Measurements from ENCODE around the gene SLCO4A1.

DNA sequence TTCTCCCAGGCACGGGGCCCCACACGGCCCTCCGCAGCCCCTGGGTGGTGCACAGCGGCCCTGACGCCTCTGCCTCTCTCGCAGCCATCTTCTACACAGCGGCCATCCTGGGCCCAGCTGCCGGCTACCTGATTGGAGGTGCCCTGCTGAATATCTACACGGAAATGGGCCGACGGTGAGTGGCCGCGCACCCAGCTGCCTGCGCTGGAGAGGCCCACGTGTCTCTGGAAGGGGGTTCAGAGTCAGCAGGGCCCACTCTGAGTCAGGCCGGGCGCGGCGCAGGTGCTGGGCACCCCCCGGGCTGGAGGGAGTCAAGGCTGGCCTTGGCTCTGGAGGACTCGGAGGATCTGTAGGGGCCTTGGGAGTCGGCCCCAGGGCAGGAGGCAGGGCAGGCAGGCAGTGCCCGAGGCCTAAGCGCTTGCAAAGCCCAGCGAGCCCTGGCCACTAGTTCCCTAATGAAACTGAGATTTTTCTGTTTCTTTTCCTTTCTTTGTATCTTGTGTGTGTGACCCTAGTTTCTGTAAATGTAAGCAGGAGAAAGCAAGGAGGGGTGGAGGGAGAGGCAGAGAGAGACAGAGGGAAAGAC is 16.4 kb downstream of the SLCO4A1 start:
- TF ChIP-seq, protein P1, sequence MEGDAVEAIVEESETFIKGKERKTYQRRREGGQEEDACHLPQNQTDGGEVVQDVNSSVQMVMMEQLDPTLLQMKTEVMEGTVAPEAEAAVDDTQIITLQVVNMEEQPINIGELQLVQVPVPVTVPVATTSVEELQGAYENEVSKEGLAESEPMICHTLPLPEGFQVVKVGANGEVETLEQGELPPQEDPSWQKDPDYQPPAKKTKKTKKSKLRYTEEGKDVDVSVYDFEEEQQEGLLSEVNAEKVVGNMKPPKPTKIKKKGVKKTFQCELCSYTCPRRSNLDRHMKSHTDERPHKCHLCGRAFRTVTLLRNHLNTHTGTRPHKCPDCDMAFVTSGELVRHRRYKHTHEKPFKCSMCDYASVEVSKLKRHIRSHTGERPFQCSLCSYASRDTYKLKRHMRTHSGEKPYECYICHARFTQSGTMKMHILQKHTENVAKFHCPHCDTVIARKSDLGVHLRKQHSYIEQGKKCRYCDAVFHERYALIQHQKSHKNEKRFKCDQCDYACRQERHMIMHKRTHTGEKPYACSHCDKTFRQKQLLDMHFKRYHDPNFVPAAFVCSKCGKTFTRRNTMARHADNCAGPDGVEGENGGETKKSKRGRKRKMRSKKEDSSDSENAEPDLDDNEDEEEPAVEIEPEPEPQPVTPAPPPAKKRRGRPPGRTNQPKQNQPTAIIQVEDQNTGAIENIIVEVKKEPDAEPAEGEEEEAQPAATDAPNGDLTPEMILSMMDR (IDR thresholded peaks at IDR 0.05) = no peak
- TF ChIP-seq POLR2A (IDR thresholded peaks at IDR 0.05) (no peak), POLR2AphosphoS5 (IDR thresholded peaks at IDR 0.05) (no peak), EP300 (IDR thresholded peaks at IDR 0.05) (no peak)
